22Rv1 (cell line): ENCODE data around the gene GAREM1.

Source experiments
- H3K27ac ChIP-seq: fragments of 450-650 bp; 2 replicates; pipeline ENCODE4 v1.5.1; 2017
- CTCF ChIP-seq: fragments of 450-650 bp; IDR thresholded peaks from 2 replicates; pipeline ENCODE4 v1.5.1; 2017; ENCODE audit warnings: mild to moderate bottlenecking
- ZFX ChIP-seq: fragments of 450-650 bp; IDR thresholded peaks from 2 replicates; pipeline ENCODE4 v1.6.1; 2017; ENCODE audit warnings: antibody characterized with exemption, borderline replicate concordance

Gene GAREM1

GRCh38 chr18:32427084-32427900 is 43.4 kb downstream of the GAREM1 start:
- TF ChIP-seq CTCF (no peak), ZFX (no peak)
- no peak overlapping the region for H3K27ac ChIP-seq

GRCh38 chr18:32425466-32425865 is 45.2 kb downstream of the GAREM1 start:
- no peak for TF ChIP-seq ZFX
- TF ChIP-seq CTCF = no peak
- H3K27ac ChIP-seq = no peak overlapping the region

GRCh38 chr18:32424696-32425095 is 46.0 kb downstream of the GAREM1 start:
- TF ChIP-seq ZFX = no peak
- TF ChIP-seq CTCF = no peak
- no peak overlapping the region for H3K27ac ChIP-seq

GRCh38 chr18:32422978-32423740 is 47.5 kb downstream of the GAREM1 start:
- TF ChIP-seq CTCF = no peak
- TF ChIP-seq ZFX = no peak
- no peak overlapping the region for H3K27ac ChIP-seq

- TF ChIP-seq CTCF (no peak), ZFX (no peak)
- no peak overlapping the region for H3K27ac ChIP-seq
Observed at GRCh38 chr18:32422201-32422600, 48.5 kb downstream of the GAREM1 start.

GRCh38 chr18:32420084-32420750 is 50.5 kb downstream of the GAREM1 start:
- TF ChIP-seq ZFX (no peak), CTCF (no peak)
- no peak overlapping the region for H3K27ac ChIP-seq

GRCh38 chr18:32418148-32418547 is 52.5 kb downstream of the GAREM1 start:
- H3K27ac ChIP-seq = no peak overlapping the region
- TF ChIP-seq CTCF = no peak
- no peak for TF ChIP-seq ZFX
